ENCODE data around the gene LNX1.

The LNX1 gene

GRCh38 chr4:53633608-53634007 lies 42.3 kb upstream of the LNX1 start:
- in situ Hi-C loops (cut with HindIII; ENCODE audit: low pct_ligation_motif_present, low sequenced_read_pairs), result no loop called here
- no peaks in the 10 kb centered on the region for H3K27me3 ChIP-seq (replicated peaks)
- H3K27ac ChIP-seq, result no peak overlapping the region
- DNase-seq, result no peak
- no peak overlapping the region for H3K4me3 ChIP-seq (ENCODE audit: low read depth, low read length)
- no peak for TF ChIP-seq CTCF (IDR thresholded peaks at IDR 0.05; ENCODE audit: low read depth, low read length, missing control alignments)
- no peaks in the 10 kb centered on the region for H3K36me3 ChIP-seq (replicated peaks)

GRCh38 chr4:53629296-53629695 lies 38.0 kb upstream of the LNX1 start:
- Histone ChIP-seq H3K36me3 (replicated peaks) (no peaks in the 10 kb centered on the region), H3K27ac (no peak overlapping the region), H3K4me3 (ENCODE audit: low read depth, low read length) (no peak overlapping the region), H3K27me3 (replicated peaks) (no peaks in the 10 kb centered on the region)
- DNase-seq, result no peak
- in situ Hi-C loops (cut with HindIII; ENCODE audit: low pct_ligation_motif_present, low sequenced_read_pairs), result no loop called here
- TF ChIP-seq CTCF (IDR thresholded peaks at IDR 0.05; ENCODE audit: low read depth, low read length, missing control alignments), result no peak

GRCh38 chr4:53626491-53626890 lies 35.2 kb upstream of the LNX1 start:
- no peaks in the 10 kb centered on the region for H3K27me3 ChIP-seq (replicated peaks)
- no peak for TF ChIP-seq CTCF (IDR thresholded peaks at IDR 0.05; ENCODE audit: low read depth, low read length, missing control alignments)
- H3K36me3 ChIP-seq (replicated peaks), result no peaks in the 10 kb centered on the region
- H3K4me3 ChIP-seq (ENCODE audit: low read depth, low read length), result no peak overlapping the region
- no peak for DNase-seq
- no peak overlapping the region for H3K27ac ChIP-seq
- in situ Hi-C loops (cut with HindIII; ENCODE audit: low pct_ligation_motif_present, low sequenced_read_pairs), result no loop called here

- in situ Hi-C loops (cut with HindIII; ENCODE audit: low pct_ligation_motif_present, low sequenced_read_pairs), result no loop called here
- no peak for DNase-seq
Measured at GRCh38 chr4:53625888-53626287, 34.6 kb upstream of the LNX1 start.

GRCh38 chr4:53622739-53623151 lies 31.5 kb upstream of the LNX1 start:
- H3K27me3 ChIP-seq (replicated peaks), result no peaks in the 10 kb centered on the region
- no peaks in the 10 kb centered on the region for H3K36me3 ChIP-seq (replicated peaks)
- no peak overlapping the region for H3K27ac ChIP-seq
- TF ChIP-seq CTCF (IDR thresholded peaks at IDR 0.05; ENCODE audit: low read depth, low read length, missing control alignments), result no peak
- peak; percentile 37 for DNase-seq
- H3K4me3 ChIP-seq (ENCODE audit: low read depth, low read length), result no peak overlapping the region
- in situ Hi-C loops (cut with HindIII; ENCODE audit: low pct_ligation_motif_present, low sequenced_read_pairs), result no loop called here

More at GRCh38 chr4:53625888-53626287, 34.6 kb upstream of the LNX1 start:
- H3K36me3 ChIP-seq (replicated peaks), result no peaks in the 10 kb centered on the region
- TF ChIP-seq CTCF (IDR thresholded peaks at IDR 0.05; ENCODE audit: low read depth, low read length, missing control alignments), result no peak
- H3K4me3 ChIP-seq (ENCODE audit: low read depth, low read length), result no peak overlapping the region
- H3K27me3 ChIP-seq (replicated peaks), result no peaks in the 10 kb centered on the region
- no peak overlapping the region for H3K27ac ChIP-seq

- in situ Hi-C loops (cut with HindIII; ENCODE audit: low pct_ligation_motif_present, low sequenced_read_pairs), result no loop called here
- DNase-seq, result no peak
- H3K36me3 ChIP-seq (replicated peaks), result no peaks in the 10 kb centered on the region
- H3K4me3 ChIP-seq (ENCODE audit: low read depth, low read length), result no peak overlapping the region
- H3K27me3 ChIP-seq (replicated peaks), result no peaks in the 10 kb centered on the region
- TF ChIP-seq CTCF (IDR thresholded peaks at IDR 0.05; ENCODE audit: low read depth, low read length, missing control alignments), result no peak
- no peak overlapping the region for H3K27ac ChIP-seq
Measured at GRCh38 chr4:53620956-53621355, 29.7 kb upstream of the LNX1 start.
